ENCODE results near the gene CX3CL1. TPM values are rescaled to one million over a fixed set of nuclear protein-coding genes. Genes with fewer than 3 reads are reported as not detected.
"Not testable (repeated sequence)": the region's sequence is repeated elsewhere in the genome, so short reads cannot be mapped to it uniquely, and the experiment has no call there.

Gene CX3CL1
- total RNA-seq, 1 donor from 2014 or later, result 9.6 TPM

DNA sequence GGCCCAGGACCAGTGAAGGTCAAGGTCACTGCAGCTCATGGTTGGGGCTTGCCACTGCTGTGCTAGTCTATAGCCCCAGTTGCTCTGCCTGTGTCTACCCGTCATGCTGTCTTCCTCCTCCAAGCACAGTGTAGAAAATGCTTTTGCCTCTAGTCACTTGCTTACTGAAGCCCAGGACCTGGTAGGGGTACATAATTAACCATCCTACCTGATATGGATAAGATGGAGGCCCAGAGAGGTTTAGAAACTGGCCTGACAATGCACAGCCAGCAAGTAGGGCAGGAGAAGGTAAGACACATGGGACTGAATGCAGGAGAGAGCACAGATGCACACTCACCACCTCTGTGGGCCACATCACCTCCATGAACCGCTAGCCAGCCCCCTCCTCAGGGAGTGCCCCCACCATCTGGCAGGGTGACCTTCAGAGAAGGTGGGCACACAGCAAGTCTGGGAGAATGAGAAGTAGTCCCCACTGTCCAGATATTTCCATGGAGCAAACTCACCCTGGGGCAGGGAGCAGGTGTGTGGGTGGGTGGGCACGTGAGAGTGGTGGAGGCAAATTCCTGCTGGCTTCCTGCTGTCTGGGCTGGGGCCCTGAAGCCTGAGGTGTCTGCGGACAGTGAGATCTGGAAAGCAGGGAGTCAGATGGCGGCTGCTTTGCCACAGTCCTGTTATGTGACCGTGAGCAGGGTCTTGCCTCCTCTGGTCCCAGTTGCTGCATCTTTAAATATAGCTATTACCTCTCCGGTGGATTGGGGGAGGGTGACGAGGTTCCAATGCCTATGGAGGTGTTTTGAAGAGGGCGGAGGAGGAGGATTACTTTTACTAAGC, 1.0 kb downstream of the CX3CL1 start:
- Histone ChIP-seq H3K4me3 (ENCODE audit: insufficient read depth, low read depth, low read length) (no peak overlapping the region), H4K20me1 (ENCODE audit: insufficient read depth, low read length) (no peaks in the 10 kb centered on the region), H2AFZ (ENCODE audit: low read depth, low read length) (no peak overlapping the region), H3K9ac (ENCODE audit: low read length) (no peak overlapping the region), H3K9me3 (ENCODE audit: insufficient read depth, low read depth, low read length) (no peaks in the 10 kb centered on the region), H3K27ac (ENCODE audit: low read depth, low read length) (no peak overlapping the region), H3K4me2 (ENCODE audit: low read length) (peak overlapping the region; percentile 84), H3K4me1 (ENCODE audit: insufficient read depth, low read length) (peaks cover 37% of the 10 kb centered on the region), H3K36me3 (ENCODE audit: insufficient read depth, low read length) (no peaks in the 10 kb centered on the region), H3K79me2 (ENCODE audit: insufficient read depth, low read length) (no peaks in the 10 kb centered on the region), H3K27me3 (ENCODE audit: insufficient read depth, low read length) (peaks cover 2% of the 10 kb centered on the region)
- H3K27ac Mint-ChIP-seq (ENCODE audit: unreplicated experiment), result peak overlapping the region; percentile 66
- H3K4me3 Mint-ChIP-seq (ENCODE audit: unreplicated experiment), result peak overlapping the region; percentile 78
- H3K4me1 Mint-ChIP-seq (ENCODE audit: low read depth, unreplicated experiment), result peaks cover 27% of the 10 kb centered on the region
- DNase-seq (ENCODE audit: low read depth), result no peak
- H3K9me3 Mint-ChIP-seq (ENCODE audit: unreplicated experiment), result peaks cover 5% of the 10 kb centered on the region
- peaks cover 3% of the 10 kb centered on the region for H3K27me3 Mint-ChIP-seq (ENCODE audit: low read depth, unreplicated experiment)
- FAIRE-seq, result no peak
- H3K36me3 Mint-ChIP-seq (ENCODE audit: low read depth, unreplicated experiment), result no peaks in the 10 kb centered on the region
- TF ChIP-seq EZH2 (IDR thresholded peaks at IDR 0.05; ENCODE audit: insufficient read depth, low read length) (no peak), CTCF (IDR thresholded peaks at IDR 0.05; ENCODE audit: insufficient read depth, low read depth, low read length) (no peak)

DNA sequence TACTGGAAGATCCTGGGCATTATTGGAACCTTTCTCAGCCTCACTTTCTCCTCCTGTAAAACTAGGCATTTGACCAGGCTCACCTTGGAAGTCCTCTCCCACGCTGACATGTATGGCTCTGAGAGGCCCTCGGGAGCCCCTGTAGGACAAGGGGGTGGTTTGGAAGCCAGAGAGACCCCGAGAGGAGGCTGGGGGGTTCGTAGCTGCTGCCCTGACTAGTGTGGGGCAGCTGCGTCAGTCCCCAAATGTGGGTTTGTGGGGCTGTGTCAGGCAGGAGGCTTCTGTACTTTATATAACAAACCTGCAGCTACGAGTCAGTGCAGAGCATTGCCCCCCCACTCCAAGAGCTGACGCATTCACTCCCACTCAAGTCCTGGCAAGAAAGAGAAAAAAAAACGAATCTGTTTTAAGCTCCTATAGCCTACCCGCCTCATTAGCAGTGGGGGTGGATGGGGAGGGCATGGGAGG, 1.8 kb downstream of the CX3CL1 start:
- Mint-ChIP-seq H3K4me3 (ENCODE audit: unreplicated experiment) (peak overlapping the region; percentile 78), H3K4me1 (ENCODE audit: low read depth, unreplicated experiment) (peaks cover 27% of the 10 kb centered on the region), H3K36me3 (ENCODE audit: low read depth, unreplicated experiment) (no peaks in the 10 kb centered on the region), H3K27me3 (ENCODE audit: low read depth, unreplicated experiment) (peaks cover 3% of the 10 kb centered on the region), H3K27ac (ENCODE audit: unreplicated experiment) (no peak overlapping the region), H3K9me3 (ENCODE audit: unreplicated experiment) (peaks cover 5% of the 10 kb centered on the region)
- Histone ChIP-seq H3K4me3 (ENCODE audit: insufficient read depth, low read depth, low read length) (no peak overlapping the region), H2AFZ (ENCODE audit: low read depth, low read length) (no peak overlapping the region), H3K27me3 (ENCODE audit: insufficient read depth, low read length) (peaks cover 2% of the 10 kb centered on the region), H3K9ac (ENCODE audit: low read length) (no peak overlapping the region), H3K4me2 (ENCODE audit: low read length) (peak overlapping the region; percentile 84), H3K36me3 (ENCODE audit: insufficient read depth, low read length) (no peaks in the 10 kb centered on the region), H4K20me1 (ENCODE audit: insufficient read depth, low read length) (no peaks in the 10 kb centered on the region), H3K4me1 (ENCODE audit: insufficient read depth, low read length) (peaks cover 38% of the 10 kb centered on the region), H3K79me2 (ENCODE audit: insufficient read depth, low read length) (no peaks in the 10 kb centered on the region), H3K27ac (ENCODE audit: low read depth, low read length) (no peak overlapping the region), H3K9me3 (ENCODE audit: insufficient read depth, low read depth, low read length) (no peaks in the 10 kb centered on the region)
- DNase-seq (ENCODE audit: low read depth), result peak; percentile 77
- FAIRE-seq, result no peak
- no peak for TF ChIP-seq CTCF (IDR thresholded peaks at IDR 0.05; ENCODE audit: insufficient read depth, low read depth, low read length)
- TF ChIP-seq EZH2 (IDR thresholded peaks at IDR 0.05; ENCODE audit: insufficient read depth, low read length), result no peak

DNA sequence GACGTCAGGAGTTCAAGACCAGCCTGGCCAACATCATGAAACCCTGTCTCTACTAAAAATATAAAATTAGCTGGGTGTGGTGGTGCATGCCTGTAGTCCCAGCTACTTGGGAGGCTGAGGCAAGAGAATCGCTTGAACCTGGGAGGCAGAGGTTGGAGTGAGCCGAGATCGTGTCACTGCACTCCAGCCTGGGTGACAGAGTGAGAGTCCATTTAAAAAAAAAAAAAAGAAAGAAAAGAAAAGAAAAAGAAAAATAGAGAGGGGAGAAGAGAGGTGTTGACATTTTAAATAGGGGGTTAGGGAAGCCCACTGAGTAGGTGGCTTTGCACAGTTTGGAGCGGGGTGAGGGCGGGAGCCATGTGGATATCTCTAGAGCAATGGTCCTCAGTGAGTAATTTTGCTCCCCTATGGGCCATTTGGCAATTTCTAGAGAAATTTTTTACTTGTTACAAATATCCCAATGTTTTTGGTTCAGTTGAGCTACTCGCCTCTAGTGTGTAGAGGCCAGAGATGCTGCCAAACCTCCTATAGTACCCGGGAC, 2.7 kb downstream of the CX3CL1 start:
- H3K79me2 ChIP-seq (ENCODE audit: insufficient read depth, low read length); H3K9me3 ChIP-seq (ENCODE audit: insufficient read depth, low read depth, low read length); H3K9ac ChIP-seq (ENCODE audit: low read length); H4K20me1 ChIP-seq (ENCODE audit: insufficient read depth, low read length); H3K36me3 Mint-ChIP-seq (ENCODE audit: low read depth, unreplicated experiment); FAIRE-seq; H3K9me3 Mint-ChIP-seq (ENCODE audit: unreplicated experiment); H3K27ac Mint-ChIP-seq (ENCODE audit: unreplicated experiment); H3K36me3 ChIP-seq (ENCODE audit: insufficient read depth, low read length); H3K27ac ChIP-seq (ENCODE audit: low read depth, low read length); H3K27me3 Mint-ChIP-seq (ENCODE audit: low read depth, unreplicated experiment); DNase-seq (ENCODE audit: low read depth); H3K4me3 ChIP-seq (ENCODE audit: insufficient read depth, low read depth, low read length); H3K27me3 ChIP-seq (ENCODE audit: insufficient read depth, low read length); H2AFZ ChIP-seq (ENCODE audit: low read depth, low read length); H3K4me2 ChIP-seq (ENCODE audit: low read length): not testable (repeated sequence)
- Mint-ChIP-seq H3K4me1 (ENCODE audit: low read depth, unreplicated experiment) (peaks cover 27% of the 10 kb centered on the region), H3K4me3 (ENCODE audit: unreplicated experiment) (peak overlapping the region; percentile 25)
- H3K4me1 ChIP-seq (ENCODE audit: insufficient read depth, low read length), result peaks cover 38% of the 10 kb centered on the region
